Stimulated activated naive CD8-positive, alpha-beta T cell treated with anti-CD3 and anti-CD28 coated beads, Interleukin-15, Interleukin-2, amounts not matched to agents 100 ng/mL and 50 ng/mL, for 24 hours (primary cell): ENCODE results near the gene SSBP3.

Experiments used
- H3K27ac Mint-ChIP-seq: one replicate; pipeline ENCODE4 v1.8.0; 2021; ENCODE audit warnings: mild to moderate bottlenecking, mixed read lengths
- H3K27me3 Mint-ChIP-seq: one replicate; pipeline ENCODE4 v1.8.0; 2021; ENCODE audit warnings: mixed read lengths
- H3K36me3 Mint-ChIP-seq: one replicate; pipeline ENCODE4 v1.8.0; 2021; ENCODE audit warnings: low read depth, mixed read lengths
- H3K4me1 Mint-ChIP-seq: one replicate; pipeline ENCODE4 v1.8.0; 2021; ENCODE audit warnings: low read depth, mixed read lengths
- H3K4me3 Mint-ChIP-seq: one replicate; pipeline ENCODE4 v1.8.0; 2021; ENCODE audit warnings: mild to moderate bottlenecking, mixed read lengths
- H3K9me3 Mint-ChIP-seq: one replicate; pipeline ENCODE4 v1.8.0; 2021; ENCODE audit warnings: mixed read lengths

Gene SSBP3

GRCh38 chr1:54283635-54284385 lies 122.4 kb downstream of the SSBP3 start:
- H3K9me3 Mint-ChIP-seq: no peaks in the 10 kb centered on the region
- H3K27ac Mint-ChIP-seq: peak overlapping the region; percentile 70
- H3K27me3 Mint-ChIP-seq: no peaks in the 10 kb centered on the region
- peaks cover 84% of the 10 kb centered on the region for H3K4me1 Mint-ChIP-seq
- H3K36me3 Mint-ChIP-seq: peaks cover 12% of the 10 kb centered on the region
- H3K4me3 Mint-ChIP-seq: peak overlapping the region; percentile 17

GRCh38 chr1:54282101-54282847 lies 123.9 kb downstream of the SSBP3 start:
- Mint-ChIP-seq H3K4me1 (peaks cover 78% of the 10 kb centered on the region), H3K27ac (peak overlapping the region; percentile 70), H3K4me3 (no peak overlapping the region), H3K36me3 (peaks cover 12% of the 10 kb centered on the region), H3K9me3 (no peaks in the 10 kb centered on the region), H3K27me3 (no peaks in the 10 kb centered on the region)

DNA sequence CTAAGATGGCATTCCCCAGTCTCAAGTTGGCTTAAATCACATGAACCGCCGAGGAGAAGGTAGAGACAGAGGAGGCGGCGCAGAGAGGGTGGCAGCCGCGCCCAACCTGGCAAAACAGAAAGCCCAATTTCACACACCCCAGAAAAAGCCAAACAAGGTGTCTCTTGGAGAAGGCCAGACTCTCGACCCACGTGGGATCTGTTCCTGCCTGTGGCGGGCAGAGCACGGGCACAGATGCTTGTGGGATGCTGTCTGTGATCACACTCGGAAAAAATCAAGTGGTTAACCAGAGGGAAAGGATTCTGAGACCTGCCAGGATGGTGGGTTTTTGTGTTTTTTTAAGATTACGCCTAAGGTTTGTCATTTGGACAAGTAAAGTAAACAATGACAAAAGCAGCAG lies 125.5 kb downstream of the SSBP3 start:
- H3K4me1 Mint-ChIP-seq: peaks cover 70% of the 10 kb centered on the region

DNA sequence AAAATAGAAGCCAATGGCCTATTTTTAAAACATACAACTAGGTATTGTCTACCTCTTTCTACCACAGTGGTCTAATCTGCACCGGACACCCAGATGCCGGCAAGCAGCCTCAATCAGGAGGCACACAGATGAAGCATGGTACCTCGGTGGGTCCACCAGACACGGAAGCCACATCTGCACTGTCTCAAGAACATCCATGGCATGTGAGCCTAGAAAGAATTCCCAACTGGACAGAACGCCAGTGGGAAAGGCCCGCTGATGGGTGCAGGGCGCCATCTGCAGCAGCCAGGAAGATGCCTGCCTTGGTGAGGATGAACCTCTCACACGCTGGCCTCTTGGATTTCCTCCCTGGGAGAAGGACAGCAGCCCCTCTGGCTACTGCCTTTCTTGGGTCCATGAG lies 126.7 kb downstream of the SSBP3 start:
- Mint-ChIP-seq H3K36me3 (peaks cover 16% of the 10 kb centered on the region), H3K9me3 (no peaks in the 10 kb centered on the region), H3K27ac (no peak overlapping the region), H3K4me1 (peaks cover 58% of the 10 kb centered on the region), H3K27me3 (no peaks in the 10 kb centered on the region), H3K4me3 (no peak overlapping the region)

More for the DNA sequence above, 125.5 kb downstream of the SSBP3 start:
- H3K36me3 Mint-ChIP-seq: peaks cover 16% of the 10 kb centered on the region
- peak overlapping the region; percentile 33 for H3K4me3 Mint-ChIP-seq
- H3K27me3 Mint-ChIP-seq: no peaks in the 10 kb centered on the region
- no peaks in the 10 kb centered on the region for H3K9me3 Mint-ChIP-seq
- H3K27ac Mint-ChIP-seq: peak overlapping the region; percentile 73

DNA sequence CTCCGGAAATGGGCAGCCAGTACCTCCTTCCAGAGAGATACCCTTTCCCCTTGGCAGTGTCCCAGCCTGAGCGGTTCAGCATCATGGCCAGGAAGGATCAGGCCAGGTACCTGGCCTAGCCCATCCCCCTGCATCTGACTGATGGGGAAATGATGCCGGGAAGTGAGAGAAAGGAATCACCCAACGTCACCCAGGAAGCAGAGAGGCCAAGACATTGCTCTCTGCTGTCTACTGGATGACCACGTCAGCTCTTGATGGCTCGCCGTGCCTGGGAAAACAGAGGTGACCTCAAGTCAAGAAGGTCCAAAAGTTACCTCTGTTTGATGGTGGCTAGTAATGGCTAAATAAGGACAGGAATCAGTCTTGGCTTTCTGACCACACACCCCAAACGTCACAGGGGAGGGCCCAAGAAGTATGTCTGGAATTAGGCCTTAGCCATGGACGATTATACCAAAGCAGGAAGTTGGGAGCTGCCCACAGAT lies 127.2 kb downstream of the SSBP3 start:
- peaks cover 54% of the 10 kb centered on the region for H3K4me1 Mint-ChIP-seq

DNA sequence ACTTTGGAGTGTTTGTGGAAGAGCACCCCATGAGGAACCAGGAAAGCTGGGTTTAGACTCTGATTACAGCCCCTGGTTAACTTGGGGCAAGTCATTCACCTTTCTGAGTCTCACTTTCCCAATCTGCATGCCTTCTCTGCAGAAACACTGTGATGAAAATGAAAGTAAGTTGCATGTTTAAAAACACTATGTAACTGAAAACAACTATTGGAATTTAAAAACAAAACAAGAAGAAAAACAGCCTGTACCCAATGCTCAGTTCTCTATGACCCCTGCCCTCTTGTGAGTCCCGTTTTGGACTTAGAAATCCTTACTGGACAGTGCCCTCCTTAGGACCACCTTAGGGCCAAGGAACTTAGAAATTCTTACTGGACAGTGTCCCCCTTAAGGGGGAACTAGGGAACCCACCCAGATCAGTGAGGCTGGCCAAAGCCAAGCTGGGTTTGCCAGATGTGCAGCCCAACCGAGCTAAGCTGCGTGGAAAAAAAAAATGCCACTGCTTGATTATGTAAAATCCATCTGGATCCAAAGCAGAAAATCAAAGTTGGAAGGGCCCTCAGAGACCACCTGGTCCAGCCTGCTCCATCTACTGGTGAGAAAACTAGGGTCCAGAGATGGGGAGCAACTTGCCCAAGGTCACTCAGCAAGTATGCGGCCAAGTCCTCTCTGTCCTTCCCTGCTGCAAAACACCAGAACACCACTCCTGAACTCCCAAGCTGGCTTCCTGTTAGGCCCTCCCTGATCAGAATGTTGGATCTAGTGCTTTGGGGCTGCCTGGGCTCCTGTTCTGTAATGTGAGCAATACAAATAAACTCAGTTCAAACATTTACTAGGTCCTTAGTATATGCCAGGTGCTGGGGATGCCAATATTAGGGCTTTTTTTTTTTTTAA lies 128.5 kb downstream of the SSBP3 start:
- Mint-ChIP-seq H3K36me3 (peaks cover 16% of the 10 kb centered on the region), H3K4me3 (peak overlapping the region; percentile 35), H3K4me1 (peaks cover 41% of the 10 kb centered on the region)

More for the DNA sequence above, 127.2 kb downstream of the SSBP3 start:
- no peak overlapping the region for H3K4me3 Mint-ChIP-seq
- H3K27ac Mint-ChIP-seq: no peak overlapping the region
- no peaks in the 10 kb centered on the region for H3K9me3 Mint-ChIP-seq
- peaks cover 16% of the 10 kb centered on the region for H3K36me3 Mint-ChIP-seq
- no peaks in the 10 kb centered on the region for H3K27me3 Mint-ChIP-seq

GRCh38 chr1:54276617-54277450 lies 129.4 kb downstream of the SSBP3 start:
- Mint-ChIP-seq H3K36me3 (peaks cover 16% of the 10 kb centered on the region), H3K4me3 (peak overlapping the region; percentile 35), H3K27me3 (no peaks in the 10 kb centered on the region), H3K4me1 (peaks cover 33% of the 10 kb centered on the region), H3K27ac (peak overlapping the region; percentile 68), H3K9me3 (no peaks in the 10 kb centered on the region)

More for the DNA sequence above, 128.5 kb downstream of the SSBP3 start:
- Mint-ChIP-seq H3K27ac (peak overlapping the region; percentile 66), H3K27me3 (no peaks in the 10 kb centered on the region), H3K9me3 (no peaks in the 10 kb centered on the region)

DNA sequence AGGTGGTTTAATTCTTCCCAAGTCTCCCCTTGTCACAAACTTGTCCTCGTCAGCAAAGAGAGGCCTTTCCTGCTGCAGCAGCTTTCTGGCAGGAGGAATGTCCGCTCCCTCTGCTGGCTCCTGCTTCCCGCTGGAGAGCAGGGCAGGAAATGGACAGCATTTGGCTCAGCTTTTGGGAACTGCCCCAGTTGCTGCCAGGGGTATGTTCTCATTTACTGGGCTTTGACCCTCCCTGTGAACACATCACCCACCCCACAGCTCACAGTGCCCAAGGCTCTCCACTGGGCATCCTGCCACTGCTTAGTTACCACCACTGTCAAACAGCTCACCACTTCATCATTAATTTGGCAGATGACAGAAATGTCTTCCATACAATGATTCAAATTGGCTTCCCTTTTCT lies 130.8 kb downstream of the SSBP3 start:
- Mint-ChIP-seq H3K4me3 (no peak overlapping the region), H3K36me3 (peaks cover 11% of the 10 kb centered on the region), H3K4me1 (peaks cover 24% of the 10 kb centered on the region), H3K27me3 (no peaks in the 10 kb centered on the region), H3K9me3 (no peaks in the 10 kb centered on the region), H3K27ac (peak overlapping the region; percentile 8)

- peaks cover 19% of the 10 kb centered on the region for H3K4me1 Mint-ChIP-seq
- no peaks in the 10 kb centered on the region for H3K27me3 Mint-ChIP-seq
- H3K4me3 Mint-ChIP-seq: no peak overlapping the region
- H3K36me3 Mint-ChIP-seq: peaks cover 6% of the 10 kb centered on the region
- H3K9me3 Mint-ChIP-seq: no peaks in the 10 kb centered on the region
- H3K27ac Mint-ChIP-seq: no peak overlapping the region
Measured at GRCh38 chr1:54274881-54275280, 131.3 kb downstream of the SSBP3 start.

GRCh38 chr1:54274448-54274847 lies 131.7 kb downstream of the SSBP3 start:
- no peak overlapping the region for H3K4me3 Mint-ChIP-seq
- H3K4me1 Mint-ChIP-seq: peaks cover 18% of the 10 kb centered on the region
- H3K27me3 Mint-ChIP-seq: no peaks in the 10 kb centered on the region
- H3K36me3 Mint-ChIP-seq: peaks cover 4% of the 10 kb centered on the region
- H3K27ac Mint-ChIP-seq: no peak overlapping the region
- no peaks in the 10 kb centered on the region for H3K9me3 Mint-ChIP-seq

DNA sequence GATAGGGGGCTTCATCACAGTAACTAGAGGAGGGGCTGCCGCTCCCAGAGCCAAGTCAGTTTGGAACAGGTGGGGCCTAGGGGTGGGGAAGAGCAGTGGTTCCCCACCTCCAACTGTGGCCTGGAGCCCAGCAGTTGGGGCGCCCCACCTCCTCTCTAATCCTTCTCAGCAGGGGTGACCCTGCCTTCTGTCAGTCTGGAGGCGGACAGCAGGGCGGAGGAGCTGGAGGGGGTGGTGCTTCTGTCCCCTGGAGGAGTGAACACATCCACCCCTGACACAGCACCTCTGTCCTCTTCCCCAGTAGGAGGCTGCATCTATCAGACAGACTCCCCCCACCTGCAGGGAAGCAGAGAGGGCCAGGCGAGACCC lies 132.4 kb downstream of the SSBP3 start:
- H3K36me3 Mint-ChIP-seq: peaks cover 4% of the 10 kb centered on the region
- no peaks in the 10 kb centered on the region for H3K27me3 Mint-ChIP-seq
- H3K9me3 Mint-ChIP-seq: no peaks in the 10 kb centered on the region
- peaks cover 18% of the 10 kb centered on the region for H3K4me1 Mint-ChIP-seq
- no peak overlapping the region for H3K27ac Mint-ChIP-seq
- H3K4me3 Mint-ChIP-seq: no peak overlapping the region

DNA sequence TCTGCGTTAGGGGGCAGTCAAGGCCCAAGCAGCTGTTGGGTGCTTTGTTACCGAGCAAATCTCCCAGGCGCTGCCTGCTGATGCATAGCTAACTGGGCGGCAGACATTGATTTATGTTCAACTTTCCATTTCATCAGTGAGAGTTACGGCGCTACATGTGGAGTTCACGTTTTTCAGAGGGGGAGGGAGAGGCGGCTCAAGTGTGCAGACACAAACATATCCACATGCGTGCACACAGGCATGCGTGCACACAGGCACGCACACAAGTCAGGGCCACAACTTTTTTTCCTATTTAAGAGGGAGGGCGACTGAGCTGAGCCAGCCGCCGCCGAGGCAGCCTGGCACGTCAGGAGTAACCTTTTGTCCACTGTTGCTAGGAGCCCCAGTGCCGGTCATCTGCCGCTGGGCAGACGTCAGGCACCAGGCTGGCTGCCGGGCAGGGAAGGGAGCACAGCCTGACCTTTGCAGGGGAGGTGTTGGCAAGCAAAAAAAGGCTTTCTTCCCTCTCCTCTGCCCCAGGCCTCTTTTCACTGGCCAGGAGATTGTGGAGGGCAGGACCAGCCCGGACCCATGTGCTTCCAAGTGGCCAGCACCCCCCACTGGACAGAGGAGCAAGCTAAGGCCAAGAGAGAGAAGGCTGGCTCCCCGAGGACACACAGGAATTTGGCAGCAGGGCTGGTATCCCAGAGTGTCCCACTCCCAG lies 133.0 kb downstream of the SSBP3 start:
- peaks cover 18% of the 10 kb centered on the region for H3K4me1 Mint-ChIP-seq
- peaks cover 4% of the 10 kb centered on the region for H3K36me3 Mint-ChIP-seq
- H3K9me3 Mint-ChIP-seq: no peaks in the 10 kb centered on the region
- no peak overlapping the region for H3K4me3 Mint-ChIP-seq
- no peaks in the 10 kb centered on the region for H3K27me3 Mint-ChIP-seq
- H3K27ac Mint-ChIP-seq: no peak overlapping the region

- Mint-ChIP-seq H3K36me3 (peaks cover 4% of the 10 kb centered on the region), H3K27me3 (no peaks in the 10 kb centered on the region), H3K4me1 (peaks cover 13% of the 10 kb centered on the region), H3K4me3 (no peak overlapping the region), H3K9me3 (no peaks in the 10 kb centered on the region), H3K27ac (no peak overlapping the region)
Measured at GRCh38 chr1:54272772-54273091, 133.5 kb downstream of the SSBP3 start.

DNA sequence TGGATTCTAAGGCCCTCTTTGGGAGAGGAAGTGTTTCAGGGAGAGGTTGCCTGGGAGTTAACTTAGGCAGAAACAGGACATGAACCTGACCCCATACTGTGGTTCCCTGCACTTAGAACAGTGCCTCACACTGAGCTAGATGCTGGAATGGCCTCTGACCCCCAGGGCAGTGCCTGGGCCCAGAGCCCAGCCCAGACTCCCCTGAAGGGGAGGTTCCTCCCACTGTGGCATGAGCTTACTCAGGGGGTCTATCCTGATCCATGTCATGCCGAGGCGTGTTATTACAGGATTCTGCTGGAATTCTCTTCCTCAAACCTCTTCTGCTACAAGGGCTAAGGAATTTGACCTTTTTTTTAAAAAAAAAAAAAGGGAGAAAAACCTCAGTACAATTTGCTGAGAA lies 134.1 kb downstream of the SSBP3 start:
- H3K4me1 Mint-ChIP-seq: peaks cover 7% of the 10 kb centered on the region
- no peaks in the 10 kb centered on the region for H3K27me3 Mint-ChIP-seq
- no peaks in the 10 kb centered on the region for H3K9me3 Mint-ChIP-seq
- no peak overlapping the region for H3K4me3 Mint-ChIP-seq
- no peak overlapping the region for H3K27ac Mint-ChIP-seq
- peaks cover 4% of the 10 kb centered on the region for H3K36me3 Mint-ChIP-seq
